NAMALWA (cell line): Measurements from ENCODE around the gene HOXC12.

Experiments
- DNase-seq: peaks from one replicate; pipeline ENCODE4 v3.0.0-alpha.2; 2015; ENCODE audit warnings: low spot score

The HOXC12 gene

GRCh38 chr12:53956251-53956887 is 1.7 kb downstream of the HOXC12 start:
- peak; percentile 14 for DNase-seq

- DNase-seq, result no peak
Observed at GRCh38 chr12:53956914-53957536, 2.3 kb downstream of the HOXC12 start.

GRCh38 chr12:53958128-53958527 is 3.4 kb downstream of the HOXC12 start:
- no peak for DNase-seq

DNA sequence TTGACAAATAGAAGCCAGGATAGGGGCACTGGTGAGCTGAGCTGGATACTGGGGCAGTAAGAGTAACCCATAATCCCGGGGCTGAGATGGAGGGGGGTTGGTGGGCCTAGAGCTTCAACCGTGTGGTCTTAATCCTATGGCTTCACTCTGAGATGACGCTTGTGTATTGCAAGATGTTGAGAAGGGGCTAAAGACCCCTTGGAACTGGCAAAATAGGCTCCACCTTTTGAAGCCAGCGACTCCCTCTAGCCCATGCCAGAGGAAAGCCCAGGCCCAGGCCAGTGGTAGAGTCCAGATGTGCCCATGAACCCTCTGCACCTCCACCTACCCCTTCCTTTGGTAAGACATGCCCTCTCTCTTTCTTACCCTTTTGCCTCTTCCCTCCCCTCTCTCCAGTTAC is 4.6 kb downstream of the HOXC12 start:
- DNase-seq, result no peak

DNA sequence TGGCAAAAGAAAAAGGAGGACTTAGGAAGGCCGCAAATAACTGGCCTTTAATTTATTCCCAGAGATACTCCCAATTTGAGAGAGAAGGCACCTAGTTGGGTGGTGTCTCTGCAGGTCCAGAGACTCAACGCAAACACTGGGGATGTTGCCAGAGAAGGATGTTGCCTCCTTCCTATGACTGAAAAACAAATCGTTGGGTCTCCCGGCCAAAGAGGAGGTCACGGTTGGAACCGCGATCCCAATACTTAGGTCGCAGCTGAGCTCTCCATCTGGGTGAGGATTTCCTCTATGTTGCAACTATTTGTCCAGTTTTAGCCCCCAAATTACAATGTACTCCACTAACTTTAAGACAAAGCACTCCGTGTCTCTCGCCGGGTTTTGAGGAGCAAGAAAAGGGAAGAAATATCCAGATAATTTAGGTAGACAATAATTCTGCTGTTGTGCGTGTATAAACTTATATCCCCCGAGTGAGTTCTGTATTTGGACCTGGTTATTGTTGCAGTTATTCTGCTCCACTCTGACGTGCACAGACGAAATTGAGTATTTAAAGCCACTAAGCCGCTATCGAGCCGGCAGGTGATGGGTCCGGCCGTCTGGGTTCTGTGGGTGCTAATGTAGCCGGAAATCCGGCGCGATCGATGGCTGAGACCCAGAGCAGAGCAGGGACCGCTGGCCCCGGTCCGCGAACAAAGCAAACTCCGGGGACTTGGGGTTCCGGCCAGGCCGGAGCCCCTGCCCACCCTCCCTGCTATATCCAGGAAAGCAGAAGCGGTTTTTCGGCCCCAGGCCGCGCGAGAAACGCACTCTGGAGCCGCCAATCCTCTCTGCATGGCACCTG is 5.7 kb downstream of the HOXC12 start:
- DNase-seq, result no peak

GRCh38 chr12:53961025-53961761 is 6.5 kb downstream of the HOXC12 start:
- DNase-seq, result no peak

DNA sequence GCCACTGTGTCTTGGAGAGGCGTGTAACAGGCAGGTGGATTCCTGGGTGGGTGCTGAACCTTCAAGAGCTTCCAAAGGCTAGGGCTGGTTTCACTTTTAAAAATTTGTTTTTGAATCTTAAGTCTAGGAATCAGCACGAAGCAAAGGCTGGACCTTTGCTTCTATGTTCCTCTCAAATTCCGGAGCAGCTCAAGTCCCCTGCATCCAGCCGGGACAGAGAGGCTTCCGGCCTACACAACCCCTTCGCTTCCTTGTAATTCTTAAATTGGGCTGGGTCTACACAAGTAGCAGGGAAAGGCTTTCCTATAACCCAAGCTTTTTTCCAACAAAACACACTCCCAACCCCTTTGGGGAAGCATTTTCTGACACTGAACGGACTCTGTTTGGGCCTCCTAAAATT is 8.3 kb downstream of the HOXC12 start:
- no peak for DNase-seq

DNA sequence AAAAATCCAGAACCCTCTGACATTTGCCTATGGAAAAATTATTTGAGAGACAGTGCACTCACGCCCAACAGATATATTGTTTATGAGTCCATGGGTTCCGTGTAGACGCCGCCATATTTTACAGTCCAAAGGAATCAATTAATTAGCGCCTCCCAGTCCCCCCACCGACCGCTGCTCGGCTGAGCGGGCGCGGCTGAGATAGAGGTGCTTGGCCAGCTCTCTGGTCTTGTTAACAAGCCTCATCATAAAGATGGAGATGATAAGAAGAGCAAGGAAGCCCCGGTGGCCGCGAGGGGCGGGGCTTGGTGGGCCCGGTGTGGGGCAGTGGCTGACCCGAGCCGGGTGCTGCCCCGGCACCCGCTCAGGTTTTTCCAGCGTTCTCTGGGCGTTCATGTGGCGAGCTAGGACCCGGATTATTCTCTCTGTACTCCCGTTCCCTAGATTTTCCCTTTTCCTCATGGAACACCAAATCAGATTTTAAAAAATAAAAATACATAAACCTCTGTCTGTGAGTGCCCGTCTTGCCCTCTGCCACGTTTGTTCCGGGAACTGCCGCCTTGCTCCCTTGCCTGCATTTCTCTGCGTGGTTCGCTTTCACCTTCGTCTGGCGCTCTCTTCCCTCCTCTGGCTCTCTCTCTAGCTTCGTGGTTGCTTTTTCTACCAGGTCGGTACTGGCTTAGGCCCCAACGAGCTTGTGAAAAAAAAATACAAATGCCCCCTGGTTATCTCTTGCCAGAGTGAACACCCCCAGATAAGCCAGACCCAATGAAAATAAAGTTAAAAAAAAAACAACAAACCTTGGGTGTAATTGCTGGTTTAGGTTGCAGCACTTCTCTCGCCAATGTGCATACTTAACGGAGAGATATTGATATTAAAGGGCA is 9.0 kb downstream of the HOXC12 start:
- no peak for DNase-seq

DNA sequence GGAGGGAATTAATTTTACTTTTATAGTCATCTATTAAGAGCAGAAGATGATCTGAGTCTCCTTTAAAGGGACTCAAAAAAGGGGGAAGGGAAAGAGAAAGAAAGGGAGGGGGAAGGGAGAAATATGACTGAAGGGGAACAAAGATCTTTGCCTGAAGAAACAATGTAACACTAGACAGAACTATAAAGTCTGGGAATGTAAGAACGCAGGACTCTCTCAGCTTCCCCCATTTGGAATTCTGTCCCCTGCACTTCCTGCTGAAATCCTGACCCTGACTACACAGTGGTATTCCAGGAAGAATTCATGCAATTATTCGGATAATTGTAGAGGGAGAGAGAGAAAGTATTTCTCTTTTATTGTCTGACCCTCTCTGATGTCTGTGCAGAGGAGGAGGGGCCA is 9.6 kb downstream of the HOXC12 start:
- no peak for DNase-seq

- DNase-seq, result no peak
Observed at GRCh38 chr12:53965281-53966084, 10.8 kb downstream of the HOXC12 start.

- no peak for DNase-seq
Observed at GRCh38 chr12:53966085-53966384, 11.3 kb downstream of the HOXC12 start.

- DNase-seq, result no peak
Observed at GRCh38 chr12:53966385-53967133, 11.9 kb downstream of the HOXC12 start.

DNA sequence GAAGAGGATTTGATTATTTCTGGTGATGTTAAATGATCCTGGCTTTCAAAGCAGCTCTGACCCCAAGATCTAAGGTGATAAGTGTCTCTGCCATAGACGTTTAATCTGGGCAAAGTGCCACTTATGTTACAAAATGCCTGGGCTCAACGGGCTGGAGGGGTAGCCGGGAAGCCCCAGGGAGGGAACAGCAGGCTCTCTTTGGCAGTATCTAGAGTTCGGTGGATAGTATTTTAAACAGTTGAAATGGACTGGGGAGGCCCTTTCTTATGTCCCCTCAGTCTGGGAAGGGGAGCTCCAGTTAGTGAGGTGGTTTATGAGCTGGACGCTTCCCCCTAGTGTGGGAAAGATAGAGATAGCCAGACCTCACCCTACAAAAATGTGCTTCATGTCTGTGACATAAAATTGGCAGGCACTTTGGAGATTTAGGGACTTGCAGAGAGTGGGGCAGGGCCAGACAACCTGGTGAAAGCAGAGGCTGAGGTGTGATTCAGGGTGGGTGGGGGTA is 12.8 kb downstream of the HOXC12 start:
- no peak for DNase-seq

DNA sequence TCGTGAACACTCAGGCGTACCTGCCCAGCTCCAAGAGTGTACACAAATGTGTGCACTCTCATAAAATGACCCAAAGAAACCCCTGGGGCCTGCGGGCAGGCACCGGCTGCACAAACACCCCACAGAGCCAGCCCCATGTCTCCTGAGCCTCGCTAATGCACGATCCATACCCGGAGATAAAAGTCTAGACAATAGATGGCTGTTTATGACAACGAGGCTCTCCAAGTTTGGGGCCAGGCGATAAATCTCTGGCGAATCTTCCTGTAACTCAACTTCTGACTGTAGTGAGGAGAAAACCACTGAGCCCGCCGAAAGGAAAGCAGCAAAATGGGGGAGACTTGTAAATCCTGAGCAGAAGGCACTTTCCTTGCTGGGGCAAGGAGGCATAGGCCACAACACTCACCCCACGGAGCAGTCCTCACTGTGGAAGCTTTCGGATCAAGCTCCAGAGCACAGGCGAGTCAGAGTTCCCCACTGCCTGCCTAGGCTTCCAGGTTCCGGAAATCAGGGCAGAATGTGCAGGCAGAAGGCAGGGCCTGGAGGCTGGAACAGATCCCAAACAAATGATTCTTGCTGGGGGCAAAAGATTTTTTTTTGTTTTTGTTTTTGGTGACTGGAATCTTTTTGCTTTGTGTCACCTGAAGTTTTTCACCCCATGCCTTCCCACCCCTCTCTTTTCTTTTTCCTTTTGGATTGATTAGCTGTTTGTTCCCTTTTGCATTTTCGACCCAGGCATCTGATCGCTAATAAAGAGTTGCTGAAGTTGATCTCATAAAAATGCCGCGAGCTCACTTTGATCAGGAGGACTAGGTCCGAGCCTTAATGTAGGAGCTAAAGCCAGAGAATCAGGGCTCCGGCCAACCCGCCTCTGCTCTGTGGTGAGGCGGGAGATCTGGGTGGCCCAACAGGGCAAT is 13.8 kb downstream of the HOXC12 start:
- DNase-seq, result no peak

DNA sequence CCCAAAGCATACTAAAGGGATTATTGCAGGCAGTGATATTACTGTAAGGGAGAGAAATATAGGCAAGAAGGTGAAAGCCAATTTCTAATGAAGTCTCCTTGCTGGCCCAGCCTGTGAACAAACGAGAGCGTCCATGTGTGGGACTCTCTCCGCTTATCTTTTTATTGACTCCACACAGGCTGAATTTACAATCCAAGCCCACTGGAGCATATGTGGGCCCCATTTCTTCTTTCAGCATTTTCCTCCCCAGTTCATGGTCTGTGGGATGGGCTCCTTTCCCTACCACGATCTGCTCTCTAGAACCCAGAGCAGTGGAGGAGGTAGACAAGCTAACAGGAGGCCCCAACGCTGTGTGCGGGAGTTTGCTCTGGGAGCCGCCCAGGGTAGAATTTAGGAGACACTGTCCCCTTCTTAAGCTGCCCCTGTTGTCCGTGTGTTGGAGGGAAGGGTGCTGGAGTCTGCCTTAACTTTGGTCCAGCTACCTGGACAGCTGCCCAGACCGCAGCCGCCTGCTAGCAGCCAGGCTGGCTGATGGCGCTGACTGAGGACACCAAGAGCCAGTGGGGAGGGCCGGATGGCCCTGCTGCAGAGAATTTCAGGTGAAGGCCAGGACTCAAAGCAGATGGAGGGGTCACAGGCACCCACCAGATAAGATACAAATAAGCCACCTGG is 15.0 kb downstream of the HOXC12 start:
- no peak for DNase-seq

GRCh38 chr12:53970451-53970850 is 15.7 kb downstream of the HOXC12 start:
- DNase-seq, result no peak

DNA sequence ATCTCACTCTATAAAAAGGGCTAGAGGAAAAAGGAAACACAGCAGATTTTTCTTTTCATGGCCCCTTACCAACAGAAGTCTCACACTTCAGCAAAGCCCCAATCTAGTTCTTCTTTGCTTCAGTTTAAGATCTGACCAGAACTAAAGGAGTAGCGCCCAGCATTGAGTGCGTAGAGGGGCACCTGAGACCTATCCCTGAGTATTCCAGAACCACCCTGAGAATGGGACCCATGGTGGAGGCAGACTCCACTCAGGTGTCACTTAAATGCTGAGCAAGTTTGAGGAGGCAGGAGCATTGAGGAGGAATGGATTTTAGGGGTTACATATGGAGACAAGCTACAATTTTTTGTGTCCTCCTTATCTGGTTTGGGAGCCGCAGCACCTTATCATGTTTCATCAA is 16.4 kb downstream of the HOXC12 start:
- DNase-seq, result no peak

DNA sequence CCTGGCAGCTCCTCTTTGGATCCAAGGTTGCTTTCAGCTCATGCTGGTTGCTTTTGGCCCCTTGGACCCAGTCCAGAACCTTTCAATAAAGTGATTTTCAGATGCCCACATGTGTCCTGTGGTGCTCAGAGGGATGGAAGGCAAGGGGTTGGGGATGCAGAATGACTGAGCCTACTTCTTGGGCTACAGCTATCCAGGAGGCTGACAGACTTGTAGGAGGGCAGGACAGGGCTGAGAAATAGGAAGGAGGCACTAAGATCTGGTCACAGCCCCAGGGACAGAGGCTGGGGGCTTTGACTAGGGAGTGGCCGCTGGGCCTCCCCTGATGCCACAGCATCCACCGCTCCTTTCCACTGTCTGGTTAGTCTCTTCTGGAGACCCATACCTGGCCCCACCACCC is 17.0 kb downstream of the HOXC12 start:
- DNase-seq, result no peak
